Upper lobe of left lung (tissue), 4 donors: Measurements from ENCODE around the gene ROMO1.

Experiments used
- CTCF ChIP-seq, 6 experiments: fragments of 450-650 bp in 4 of 6; fragments of 200-600 bp in 2 of 6; sonication (generic) in 2 of 6; IDR thresholded peaks; one replicate each; pipeline ENCODE4 v1.5.1; 2016 to 2019; ENCODE audit warnings: antibody characterized with exemption in 6 of 6
- EP300 ChIP-seq, 4 donors: sonication (generic); formaldehyde crosslinking; IDR thresholded peaks; one replicate each; pipeline ENCODE4 v1.5.1; 2017; ENCODE audit warnings: antibody characterized with exemption in 4 of 4, control low read depth in 2 of 4
- POLR2A ChIP-seq, 4 donors: fragments of 450-650 bp; IDR thresholded peaks; one replicate each; pipeline ENCODE4 v1.5.1; 2016 to 2017; ENCODE audit warnings: antibody characterized with exemption in 4 of 4, mild to moderate bottlenecking in 2 of 4
- POLR2AphosphoS5 ChIP-seq, 2 donors: sonication (generic); formaldehyde crosslinking; IDR thresholded peaks; one replicate each; pipeline ENCODE4 v1.5.1; 2017; ENCODE audit warnings: antibody characterized with exemption in 2 of 2

- TF ChIP-seq CTCF (IDR thresholded peaks at IDR 0.05) (no peak), POLR2AphosphoS5 (IDR thresholded peaks at IDR 0.05) (no peak), POLR2A (IDR thresholded peaks at IDR 0.05) (no peak), EP300 (IDR thresholded peaks at IDR 0.05) (no peak)
Measured at GRCh38 chr20:35674921-35675320, 24.3 kb upstream of the ROMO1 start.
